ENCODE data around the gene PGM1. TPM values are rescaled to one million over a fixed set of nuclear protein-coding genes. Genes with fewer than 3 reads are reported as not detected.
A peak's percentile ranks its signal among the peaks of the same experiment; 100 is the strongest.

PGM1 gene
- total RNA-seq, 1 experiment from 2014 or later, result 49.6 TPM

DNA sequence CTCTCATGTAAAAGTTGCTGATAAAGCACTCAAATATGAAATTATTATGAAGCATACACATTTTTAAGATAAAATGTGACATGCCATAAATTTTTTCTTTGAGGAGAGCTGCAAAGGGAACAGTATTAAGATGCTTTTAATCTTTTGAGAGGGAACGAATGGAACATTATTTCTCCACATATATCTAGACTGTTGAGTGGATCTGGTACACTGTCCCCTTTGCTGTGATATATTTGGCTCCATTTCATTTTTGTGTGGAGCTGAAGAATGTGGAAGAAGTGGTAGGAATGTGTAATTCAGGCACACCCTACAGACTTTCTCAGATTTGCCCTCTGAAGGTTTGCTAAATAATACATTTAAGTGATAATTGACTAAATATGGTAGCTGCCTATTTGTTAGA lies 31.7 kb downstream of the PGM1 start:
- in situ Hi-C loops (cut with HindIII; ENCODE audit: low sequenced_read_pairs), result no loop called here
- no peak for DNase-seq (ENCODE audit: low spot score)

DNA sequence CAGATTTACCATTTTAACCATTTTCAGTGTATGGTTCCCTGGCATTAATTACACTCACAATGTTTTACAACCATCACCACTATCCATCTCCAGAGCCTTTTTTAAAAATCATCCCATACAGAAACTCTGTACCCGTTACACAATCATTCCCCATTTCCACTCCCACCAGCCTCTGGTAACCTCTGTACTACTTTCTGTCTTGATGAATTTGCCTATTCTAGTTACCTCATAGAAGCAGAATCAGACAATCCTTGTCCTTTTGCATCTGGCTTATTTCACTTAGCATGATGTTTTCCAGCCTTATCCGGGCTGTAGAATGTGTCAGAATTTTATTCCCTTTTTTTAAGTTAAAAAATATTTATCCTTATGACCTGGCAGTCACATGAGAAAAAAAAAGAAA lies 33.0 kb downstream of the PGM1 start:
- in situ Hi-C loops (cut with HindIII; ENCODE audit: low sequenced_read_pairs), result no loop called here
- no peak for DNase-seq (ENCODE audit: low spot score)

DNA sequence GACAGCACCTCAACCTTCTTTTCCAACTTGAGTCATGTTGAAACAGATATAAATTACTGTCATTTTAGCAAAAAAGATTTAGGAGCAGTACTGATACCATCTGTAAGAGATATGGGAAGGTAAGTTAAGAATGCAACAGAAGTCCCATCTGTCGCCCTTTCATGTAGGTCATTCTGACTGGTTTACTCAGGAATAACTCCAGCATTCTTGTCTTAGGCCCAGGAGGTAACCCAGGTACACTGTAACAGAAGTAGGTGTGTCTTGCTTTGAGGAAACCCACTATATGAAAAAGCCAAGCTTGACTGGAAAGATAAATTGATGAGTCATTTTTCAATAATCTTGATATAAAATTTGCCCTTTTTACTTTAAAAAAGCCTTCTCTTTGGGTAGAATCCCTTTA lies 35.4 kb downstream of the PGM1 start:
- in situ Hi-C loops (cut with HindIII; ENCODE audit: low sequenced_read_pairs), result no loop called here
- peak; percentile 63 for DNase-seq (ENCODE audit: low spot score)

DNA sequence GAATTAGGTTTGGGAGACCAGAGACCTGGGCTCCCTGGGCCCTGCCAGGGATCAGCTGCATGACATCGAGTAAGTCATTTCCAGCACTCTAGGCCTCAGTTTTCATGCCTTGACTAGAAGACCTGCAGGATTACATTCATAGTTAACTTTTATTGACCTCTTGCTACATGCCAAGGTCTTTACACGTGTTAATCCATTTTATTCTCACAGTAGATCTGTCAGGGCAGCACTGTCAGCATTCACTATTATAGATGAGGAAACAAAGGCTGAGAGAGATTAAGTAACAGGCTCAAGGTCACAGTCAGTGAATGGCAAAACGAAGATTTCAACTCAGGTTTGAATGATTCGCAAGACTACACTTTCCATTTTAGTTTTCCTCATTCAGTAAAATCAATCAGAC lies 37.0 kb downstream of the PGM1 start:
- in situ Hi-C loops (cut with HindIII; ENCODE audit: low sequenced_read_pairs), result no loop called here
- DNase-seq (ENCODE audit: low spot score), result no peak

DNA sequence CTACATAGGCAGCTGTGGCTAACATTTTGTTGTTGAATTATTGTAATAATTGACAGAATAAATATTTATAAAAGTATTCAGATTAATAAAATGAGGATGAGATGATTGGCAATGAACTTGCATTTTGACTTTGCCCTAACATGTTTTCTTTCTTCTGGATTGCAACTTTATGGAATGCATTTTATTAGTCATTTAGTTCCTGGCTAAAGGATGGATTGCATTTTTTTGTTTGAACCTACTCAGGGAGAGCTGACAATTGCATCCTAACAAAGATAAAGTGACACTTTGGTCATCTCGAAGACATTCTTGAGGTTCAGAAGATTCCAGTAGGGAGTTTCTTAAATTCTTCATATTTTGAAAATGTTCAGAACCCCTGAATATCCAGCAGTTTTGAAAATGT lies 37.5 kb downstream of the PGM1 start:
- DNase-seq (ENCODE audit: low spot score), result no peak
- in situ Hi-C loops (cut with HindIII; ENCODE audit: low sequenced_read_pairs), result no loop called here

DNA sequence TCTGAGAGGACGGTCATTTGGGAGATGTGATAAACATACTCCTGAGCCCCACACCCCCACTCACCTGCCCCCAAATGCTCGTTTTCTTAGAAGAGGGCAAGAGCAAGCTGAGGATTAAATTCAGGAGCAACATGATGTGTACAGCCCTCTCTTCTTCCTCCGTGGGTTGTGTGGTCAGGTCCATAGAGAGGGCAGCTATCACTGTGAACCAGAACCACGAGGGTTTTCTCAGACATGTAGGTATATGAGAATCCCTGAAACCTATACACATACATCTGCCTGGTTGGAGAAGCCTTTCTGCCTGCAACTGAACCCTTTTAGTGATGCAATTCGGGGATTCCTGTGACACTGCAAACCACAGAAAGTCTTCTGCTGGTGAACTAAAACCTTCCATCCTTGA lies 38.9 kb downstream of the PGM1 start:
- in situ Hi-C loops (cut with HindIII; ENCODE audit: low sequenced_read_pairs), result no loop called here

DNA sequence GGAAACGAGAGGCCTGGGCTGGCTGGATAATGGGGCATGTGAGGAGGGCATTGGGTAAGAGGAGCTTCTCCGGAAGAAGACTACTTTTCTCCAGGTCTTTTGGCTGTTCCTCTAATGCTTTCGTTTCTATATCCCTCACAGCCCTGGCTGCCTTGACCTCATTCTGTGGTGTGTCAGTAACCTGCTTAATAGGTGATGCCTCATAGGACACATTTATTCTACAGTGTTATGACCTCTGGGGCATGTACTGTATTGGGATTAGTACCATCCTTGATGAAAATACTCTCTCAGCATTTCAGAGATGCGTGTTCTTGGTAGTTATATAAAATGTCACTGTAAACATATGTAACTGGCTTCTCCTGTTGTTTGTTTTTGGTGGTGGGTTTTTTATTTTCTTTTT lies 40.1 kb downstream of the PGM1 start:
- no peak for DNase-seq (ENCODE audit: low spot score)
- in situ Hi-C loops (cut with HindIII; ENCODE audit: low sequenced_read_pairs), result no loop called here

More for the DNA sequence above, 38.9 kb downstream of the PGM1 start:
- no peak for DNase-seq (ENCODE audit: low spot score)

DNA sequence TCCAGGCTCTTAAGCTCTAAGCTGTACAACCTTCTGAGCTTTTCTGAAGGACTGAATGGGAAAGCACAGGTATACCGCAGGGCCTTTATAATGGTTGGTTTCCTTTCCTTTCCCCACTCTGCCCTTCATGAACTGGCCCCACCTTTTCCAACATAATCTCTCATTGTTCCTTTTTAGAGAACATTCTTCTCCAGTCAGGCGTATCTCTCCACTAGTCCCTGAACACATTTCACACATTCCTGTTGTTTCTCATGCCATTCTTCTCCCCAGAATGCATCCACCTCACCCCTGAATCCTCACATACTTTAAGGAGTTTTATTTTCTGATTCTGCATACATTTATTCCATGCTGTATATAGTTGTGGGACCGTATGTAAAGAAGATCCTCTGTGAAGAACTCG lies 41.3 kb downstream of the PGM1 start:
- in situ Hi-C loops (cut with HindIII; ENCODE audit: low sequenced_read_pairs), result no loop called here
- no peak for DNase-seq (ENCODE audit: low spot score)

DNA sequence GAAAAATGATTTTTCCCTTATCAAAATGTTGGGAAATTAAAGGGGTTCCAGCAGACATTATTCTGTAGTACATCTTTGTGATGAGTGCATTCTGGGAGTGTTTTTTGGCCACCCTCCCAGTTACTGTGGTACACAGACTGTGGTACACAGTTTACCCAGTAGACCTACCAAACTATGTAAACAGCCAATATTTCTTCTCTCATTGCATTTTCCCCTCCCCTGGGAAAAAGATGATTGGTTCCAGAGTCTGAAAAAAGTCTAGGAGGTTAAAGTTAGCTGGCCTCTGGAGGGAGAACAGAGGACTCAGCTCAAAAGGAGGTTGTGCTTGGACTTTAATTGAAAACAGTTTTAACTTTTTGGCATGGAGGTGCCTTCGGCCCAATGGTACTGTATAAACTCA lies 42.5 kb downstream of the PGM1 start:
- in situ Hi-C loops (cut with HindIII; ENCODE audit: low sequenced_read_pairs), result no loop called here

DNA sequence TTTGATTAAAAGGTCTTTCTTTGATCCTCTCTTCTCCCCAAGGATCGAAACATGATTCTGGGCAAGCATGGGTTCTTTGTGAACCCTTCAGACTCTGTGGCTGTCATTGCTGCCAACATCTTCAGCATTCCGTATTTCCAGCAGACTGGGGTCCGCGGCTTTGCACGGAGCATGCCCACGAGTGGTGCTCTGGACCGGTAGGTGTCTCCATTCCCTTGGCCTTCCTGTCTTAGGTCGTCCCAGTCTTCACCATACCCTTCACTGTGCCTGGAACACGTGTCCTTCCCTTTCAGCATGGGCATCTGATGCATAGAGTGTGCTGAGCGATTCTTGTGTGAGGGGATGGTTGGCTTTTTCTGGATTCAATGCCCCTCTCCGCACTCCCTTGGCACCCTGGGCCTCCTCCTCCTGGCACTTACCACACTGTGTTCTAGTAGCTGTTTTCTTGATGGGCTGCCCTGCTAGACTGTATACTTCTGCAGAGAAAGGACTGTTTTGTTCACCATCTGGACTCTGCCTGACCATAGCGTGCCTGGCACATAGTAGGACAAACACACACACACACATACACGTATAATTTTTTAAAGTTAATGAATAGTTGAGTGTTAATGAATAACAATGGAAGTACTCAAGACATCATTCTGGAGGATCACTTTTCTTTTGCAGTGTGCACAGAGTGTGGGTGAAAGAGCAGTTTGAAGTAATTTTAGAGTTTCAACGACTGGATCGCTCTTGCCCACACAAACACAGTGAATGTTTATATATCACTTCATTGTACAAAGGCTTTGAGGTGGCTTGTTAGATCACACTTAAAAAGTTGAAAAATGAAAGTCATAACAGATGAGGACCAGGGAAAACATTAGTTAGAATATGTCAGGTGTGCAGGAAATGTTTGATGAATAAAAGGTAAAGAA lies 43.2 kb downstream of the PGM1 start:
- in situ Hi-C loops (cut with HindIII; ENCODE audit: low sequenced_read_pairs), result no loop called here
- no peak for DNase-seq (ENCODE audit: low spot score)

More for the DNA sequence above, 42.5 kb downstream of the PGM1 start:
- no peak for DNase-seq (ENCODE audit: low spot score)

DNA sequence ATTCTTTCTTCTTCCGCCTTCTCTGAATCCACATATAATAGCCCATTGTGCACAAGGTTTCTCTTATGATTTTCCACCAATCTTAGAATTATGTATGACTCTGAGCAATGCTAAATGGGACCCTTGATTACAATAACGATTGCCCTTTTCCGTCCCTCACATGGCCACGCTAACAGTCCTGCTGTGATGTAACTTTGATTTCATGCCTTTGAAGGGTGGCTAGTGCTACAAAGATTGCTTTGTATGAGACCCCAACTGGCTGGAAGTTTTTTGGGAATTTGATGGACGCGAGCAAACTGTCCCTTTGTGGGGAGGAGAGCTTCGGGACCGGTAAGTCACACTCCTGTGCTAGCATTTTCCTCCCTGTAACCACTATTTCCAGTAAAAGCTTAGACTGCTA lies 45.3 kb downstream of the PGM1 start:
- in situ Hi-C loops (cut with HindIII; ENCODE audit: low sequenced_read_pairs), result no loop called here
- DNase-seq (ENCODE audit: low spot score), result no peak

DNA sequence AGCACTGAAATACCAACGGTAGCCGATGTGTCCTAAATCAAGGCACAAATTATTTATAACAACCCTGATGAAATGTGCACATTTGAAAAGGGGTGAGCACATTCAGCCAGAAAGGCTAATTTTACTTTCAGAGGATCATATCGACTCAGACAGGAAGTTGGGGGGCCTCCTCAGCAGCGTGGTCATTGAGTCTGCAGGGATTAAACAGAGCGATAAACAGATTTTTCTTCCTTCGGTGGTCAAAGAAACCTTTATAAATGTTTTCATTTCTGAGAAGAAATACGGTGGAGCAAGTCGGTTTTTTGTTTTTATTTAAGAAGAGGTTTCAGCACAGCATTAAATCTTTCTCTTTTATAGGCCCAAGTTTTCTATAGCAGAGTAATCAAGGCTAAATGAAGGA lies 45.7 kb downstream of the PGM1 start:
- in situ Hi-C loops (cut with HindIII; ENCODE audit: low sequenced_read_pairs), result no loop called here
- DNase-seq (ENCODE audit: low spot score), result no peak

DNA sequence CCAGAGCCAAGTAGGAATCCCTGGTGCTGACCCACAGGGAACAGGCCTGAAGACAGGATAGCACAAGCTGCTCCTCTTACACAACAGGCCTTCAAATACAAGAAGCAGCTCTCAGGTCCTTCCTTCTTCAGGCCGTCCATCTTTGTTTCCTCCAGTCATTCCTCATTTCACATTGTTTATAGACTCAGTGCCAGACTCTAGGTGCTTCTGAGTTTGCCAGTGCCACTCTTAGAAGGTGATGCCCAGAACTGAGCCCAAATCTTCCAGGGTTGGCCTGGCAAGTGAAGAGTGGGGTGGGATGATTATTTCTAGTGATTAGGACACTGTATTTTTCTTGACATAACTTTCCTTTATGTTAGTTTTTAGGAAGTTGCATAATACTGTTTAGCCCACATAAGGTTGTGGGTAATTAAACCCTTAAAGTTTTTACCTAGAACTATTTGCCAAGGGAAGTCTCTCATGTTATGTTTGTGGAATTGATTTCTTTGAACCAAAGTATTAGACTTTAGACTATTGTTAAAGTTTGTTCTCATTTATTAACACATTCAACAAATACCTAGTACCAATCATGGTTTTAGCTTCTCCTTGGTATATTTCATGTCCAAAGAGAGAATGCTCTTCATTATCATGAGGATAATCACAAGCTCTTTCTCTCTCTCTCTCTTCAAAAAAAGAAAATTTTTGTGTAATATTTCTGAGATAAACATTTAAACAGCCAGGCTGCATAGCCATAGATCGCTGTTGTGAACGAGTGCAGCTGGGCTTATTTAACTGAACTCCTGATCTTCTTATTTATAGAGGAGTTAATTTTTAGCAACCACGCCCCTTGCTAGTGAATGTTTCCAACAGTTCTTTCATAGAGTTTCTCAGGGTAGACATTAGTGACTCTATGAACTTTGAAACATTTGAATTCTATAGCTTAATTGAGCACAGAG lies 47.7 kb downstream of the PGM1 start:
- in situ Hi-C loops (cut with HindIII; ENCODE audit: low sequenced_read_pairs), result no loop called here
- no peak for DNase-seq (ENCODE audit: low spot score)

DNA sequence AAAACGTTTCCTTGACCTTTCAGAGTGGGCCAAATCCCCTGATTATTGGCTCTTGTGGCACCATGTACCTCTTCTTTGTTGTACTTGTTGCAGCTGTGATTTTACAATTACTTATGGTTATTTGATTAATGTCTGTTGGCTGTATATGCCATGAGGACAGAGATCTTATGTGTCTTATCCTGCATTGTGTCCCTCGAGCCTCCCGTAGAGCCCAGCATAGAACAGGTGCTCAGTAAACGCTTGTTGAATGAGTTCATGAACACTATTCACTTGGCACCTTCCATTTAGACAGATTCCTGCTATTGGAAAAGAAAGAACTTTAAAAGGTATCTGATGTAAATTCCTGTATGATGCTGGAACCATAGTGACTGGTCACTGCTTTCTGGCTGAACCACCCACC lies 48.4 kb downstream of the PGM1 start:
- DNase-seq (ENCODE audit: low spot score), result no peak
- in situ Hi-C loops (cut with HindIII; ENCODE audit: low sequenced_read_pairs), result no loop called here

DNA sequence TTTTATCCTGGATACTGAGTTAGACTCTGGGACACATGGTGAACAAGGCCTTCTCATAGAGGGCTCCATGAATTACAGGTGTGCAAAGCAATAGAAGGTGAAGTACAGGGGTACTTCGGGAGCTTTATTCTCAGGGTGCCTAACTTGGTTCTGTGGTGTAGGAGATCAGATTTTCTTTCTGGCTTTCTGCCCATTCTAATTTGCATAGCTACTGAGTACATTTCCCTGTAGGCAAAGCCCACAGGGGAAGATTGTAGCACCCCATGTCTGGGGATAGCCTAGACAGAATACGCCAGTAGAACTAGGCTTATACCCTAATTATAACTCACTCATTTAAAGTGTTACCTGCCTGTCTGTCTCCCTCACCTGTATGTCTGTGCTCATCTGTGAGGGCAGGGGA lies 49.7 kb downstream of the PGM1 start:
- in situ Hi-C loops (cut with HindIII; ENCODE audit: low sequenced_read_pairs), result no loop called here
- DNase-seq (ENCODE audit: low spot score), result no peak

DNA sequence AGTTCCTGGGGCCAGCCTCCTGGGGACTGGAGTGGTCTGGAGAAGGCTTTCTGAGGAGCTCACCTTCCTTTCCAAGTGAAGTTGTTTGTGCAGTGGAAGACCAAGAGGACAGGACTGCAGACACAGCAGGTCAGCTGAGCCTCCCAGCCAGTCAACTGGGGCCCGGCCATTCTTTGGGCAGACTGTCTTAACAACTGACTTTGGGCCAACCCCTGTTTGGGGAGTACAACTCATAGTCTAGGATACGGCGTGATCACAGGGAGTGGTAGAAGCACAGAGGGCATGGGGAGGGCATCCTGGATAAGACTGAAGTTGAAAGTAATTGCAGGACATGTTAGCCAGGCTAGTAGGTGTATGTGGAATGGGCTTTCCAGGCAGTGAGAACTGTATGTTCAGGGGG lies 50.3 kb downstream of the PGM1 start:
- peak; percentile 8 for DNase-seq (ENCODE audit: low spot score)
- in situ Hi-C loops (cut with HindIII; ENCODE audit: low sequenced_read_pairs), result no loop called here

DNA sequence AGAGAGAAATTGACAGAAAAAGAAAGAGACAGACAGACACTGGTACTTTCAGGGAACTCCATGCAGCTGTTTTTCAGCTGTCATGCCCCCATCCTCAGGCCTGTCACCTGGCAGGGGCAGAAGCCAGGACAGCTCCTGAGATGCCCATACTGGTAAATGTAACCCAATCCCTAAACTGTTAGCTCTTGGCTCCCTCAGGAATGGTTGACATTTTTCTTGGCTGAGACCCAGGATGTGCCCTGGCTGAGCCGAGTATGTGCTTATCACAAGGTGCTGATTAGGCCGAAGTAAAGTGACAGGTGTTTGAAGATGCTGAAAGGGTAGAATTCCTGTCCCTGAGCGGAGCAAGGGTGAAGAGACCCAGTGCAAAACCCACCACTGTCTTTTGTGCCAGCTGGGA lies 50.7 kb downstream of the PGM1 start:
- DNase-seq (ENCODE audit: low spot score), result peak; percentile 64
- in situ Hi-C loops (cut with HindIII; ENCODE audit: low sequenced_read_pairs), result no loop called here

DNA sequence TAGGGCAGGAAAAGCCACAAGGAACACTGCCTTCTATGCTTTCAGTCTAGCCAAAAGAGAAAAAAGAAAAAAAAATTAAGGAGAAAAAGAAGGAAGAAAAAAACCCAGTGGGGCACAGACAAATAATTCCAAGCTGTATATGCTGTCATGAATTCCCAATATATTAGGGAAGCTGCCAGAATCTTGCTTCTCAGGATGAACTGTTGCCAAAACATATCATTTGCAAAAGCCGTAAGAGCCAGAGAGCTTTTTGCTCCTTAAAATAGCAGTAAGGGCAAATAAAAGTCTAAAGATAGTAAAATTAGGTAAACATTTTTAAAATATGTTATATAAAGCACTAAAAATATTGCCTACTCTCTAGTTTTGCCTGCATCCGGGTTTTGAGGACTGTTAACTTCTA lies 52.1 kb downstream of the PGM1 start:
- in situ Hi-C loops (cut with HindIII; ENCODE audit: low sequenced_read_pairs), result no loop called here
- peak; percentile 18 for DNase-seq (ENCODE audit: low spot score)

DNA sequence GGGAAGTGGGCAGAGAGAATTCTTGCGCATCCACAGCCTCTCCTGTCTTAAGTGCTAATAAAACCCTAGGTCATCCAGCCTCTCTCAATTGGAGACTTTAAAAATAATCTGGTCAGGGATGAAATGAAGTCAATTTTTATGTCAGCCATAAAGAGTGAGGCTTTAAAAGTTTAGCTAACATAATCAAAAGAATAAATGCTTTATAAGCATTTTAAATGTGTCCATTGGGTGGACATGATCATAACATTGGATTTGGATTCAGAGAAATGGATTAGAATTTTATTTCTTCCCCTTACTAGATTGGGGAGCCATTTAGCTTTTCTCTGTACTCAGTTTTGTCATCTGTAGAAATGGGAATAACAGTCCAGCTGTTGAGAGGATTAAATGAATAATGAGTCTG lies 55.5 kb downstream of the PGM1 start:
- DNase-seq (ENCODE audit: low spot score), result no peak
- in situ Hi-C loops (cut with HindIII; ENCODE audit: low sequenced_read_pairs), result no loop called here

DNA sequence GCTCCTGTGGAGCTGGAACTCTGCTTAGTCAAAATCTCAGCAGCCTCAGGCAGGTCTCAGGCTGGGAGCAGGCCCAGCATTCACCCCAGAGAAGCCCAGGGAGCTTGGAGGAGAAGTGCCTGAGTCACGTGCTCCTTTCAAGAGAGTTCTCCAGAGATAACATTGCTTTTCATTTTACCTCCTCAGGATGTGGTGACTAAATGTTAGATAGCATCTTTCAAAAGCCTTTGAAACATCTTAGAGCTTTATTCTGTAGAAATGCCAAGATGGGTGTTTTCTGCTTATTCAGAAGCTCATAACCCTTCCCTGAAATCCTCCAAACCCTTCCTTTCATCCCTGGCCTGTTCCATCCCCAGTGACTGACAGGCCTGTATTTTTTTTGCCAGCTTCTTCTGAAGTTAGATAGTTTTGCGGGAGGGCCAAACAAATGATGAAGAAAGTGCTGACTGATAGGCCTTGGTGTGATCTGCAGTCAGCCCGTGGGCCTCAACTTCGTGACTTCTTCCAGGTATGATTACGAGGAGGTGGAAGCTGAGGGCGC lies 58.0 kb downstream of the PGM1 start:
- peak; percentile 58 for DNase-seq (ENCODE audit: low spot score)
- in situ Hi-C loops (cut with HindIII; ENCODE audit: low sequenced_read_pairs), result no loop called here

Measured in G401 (cell line).